Endometrial microvascular endothelial cells (primary cell): ENCODE measurements around the gene THSD8. TPM values are rescaled to one million over a fixed set of nuclear protein-coding genes. Genes with fewer than 3 reads are reported as not detected.
"Not testable (repeated sequence)": the region's sequence is repeated elsewhere in the genome, so short reads cannot be mapped to it uniquely, and the experiment has no call there.

Source experiments
- in situ Hi-C: cut with HindIII; loops from 2 replicates; pipeline ENCODE4 v1.10.0; 2017; ENCODE audit warnings: low sequenced_read_pairs, low pct_unique_long_range_greater_than_20kb; ENCODE audit errors: inconsistent ontology term
- total RNA-seq: library from RNA; depleted of rRNA; stranded (reverse); fragments of >200 nt; gene quantifications from one replicate; pipeline ENCODE4 v1.2.3, GENCODE V29; 2015; ENCODE audit errors: inconsistent ontology term

The THSD8 gene
- total RNA-seq, 1 donor from 2014 or later: not detected

GRCh38 chr19:12840091-12841079, 38.5 kb downstream of the THSD8 start:
- in situ Hi-C loops: no loop called here

- in situ Hi-C loops: no loop called here
Observed at GRCh38 chr19:12841094-12841493, 39.2 kb downstream of the THSD8 start.

GRCh38 chr19:12842511-12842910, 40.6 kb downstream of the THSD8 start:
- in situ Hi-C loops: no loop called here

GRCh38 chr19:12843328-12843727, 41.5 kb downstream of the THSD8 start:
- in situ Hi-C loops: no loop called here

GRCh38 chr19:12843999-12844732, 42.3 kb downstream of the THSD8 start:
- in situ Hi-C loops: no loop called here

- in situ Hi-C loops: not testable (repeated sequence)
Observed at GRCh38 chr19:12846613-12847012, 44.7 kb downstream of the THSD8 start.

- in situ Hi-C loops: no loop called here
Observed at GRCh38 chr19:12847159-12848139, 45.6 kb downstream of the THSD8 start.

Other genes with a start within 250 kb of the THSD8 start
- gene ZNF490, start 191.3 kb upstream of the THSD8 start, total RNA-seq: 3.2 TPM
- 10.0 TPM for gene ZNF791, start 191.1 kb upstream of the THSD8 start, total RNA-seq
- 58.4 TPM for gene MAN2B1, start 135.3 kb upstream of the THSD8 start, total RNA-seq
- gene WDR83, start 135.3 kb upstream of the THSD8 start, total RNA-seq: 5.5 TPM
- 86.4 TPM for gene DHPS, start 120.2 kb upstream of the THSD8 start, total RNA-seq
- not detected for gene GNG14, start 114.1 kb upstream of the THSD8 start, total RNA-seq
- 7.2 TPM for gene FBXW9, start 105.4 kb upstream of the THSD8 start, total RNA-seq
- gene TNPO2, start 78.1 kb upstream of the THSD8 start, total RNA-seq: 23.1 TPM
- gene TRIR, start 67.4 kb upstream of the THSD8 start, total RNA-seq: 359 TPM
- gene GET3, start 64.6 kb upstream of the THSD8 start, total RNA-seq: 131 TPM
- gene BEST2, start 50.3 kb upstream of the THSD8 start, total RNA-seq: not detected
- gene HOOK2, start 26.5 kb upstream of the THSD8 start, total RNA-seq: 6.6 TPM
- gene JUNB, start 10.6 kb upstream of the THSD8 start, total RNA-seq: 19.7 TPM
- gene PRDX2, start 269 bp upstream of the THSD8 start, total RNA-seq: 259 TPM
- 40.8 TPM for gene RNASEH2A, start 4.5 kb downstream of the THSD8 start, total RNA-seq
- gene RTBDN, start 32.5 kb downstream of the THSD8 start, total RNA-seq: not detected
- gene MAST1, start 36.4 kb downstream of the THSD8 start, total RNA-seq: 0.09 TPM
- 35.1 TPM for gene DNASE2, start 79.4 kb downstream of the THSD8 start, total RNA-seq
- gene KLF1, start 85.1 kb downstream of the THSD8 start, total RNA-seq: not detected
- 53.9 TPM for gene GCDH, start 89.1 kb downstream of the THSD8 start, total RNA-seq
- gene SYCE2, start 117.2 kb downstream of the THSD8 start, total RNA-seq: not detected
- gene FARSA, start 131.6 kb downstream of the THSD8 start, total RNA-seq: 91.9 TPM
- gene CALR, start 136.5 kb downstream of the THSD8 start, total RNA-seq: 1,581 TPM
- 138 TPM for gene RAD23A, start 143.8 kb downstream of the THSD8 start, total RNA-seq
- 41.4 TPM for gene GADD45GIP1, start 155.2 kb downstream of the THSD8 start, total RNA-seq
- not detected for gene DAND5, start 167.5 kb downstream of the THSD8 start, total RNA-seq
- 7.9 TPM for gene NFIX, start 193.4 kb downstream of the THSD8 start, total RNA-seq